ENCODE results near the gene ADAMTSL3.

The ADAMTSL3 gene

GRCh38 chr15:83880529-83880928, 226.6 kb downstream of the ADAMTSL3 start:
- no peak overlapping the region for H3K4me3 ChIP-seq (ENCODE audit: low read depth, low read length)
- DNase-seq (ENCODE audit: low read depth): no peak
- TF ChIP-seq CTCF (IDR thresholded peaks at IDR 0.05; ENCODE audit: low read depth, low read length, missing control alignments): no peak

- DNase-seq (ENCODE audit: low read depth): no peak
- no peak for TF ChIP-seq CTCF (IDR thresholded peaks at IDR 0.05; ENCODE audit: low read depth, low read length, missing control alignments)
- no peak overlapping the region for H3K4me3 ChIP-seq (ENCODE audit: low read depth, low read length)
These were observed 227.2 kb downstream of the ADAMTSL3 start for GRCh38 chr15:83881156-83881555.

GRCh38 chr15:83886321-83886720, 232.4 kb downstream of the ADAMTSL3 start:
- TF ChIP-seq CTCF (IDR thresholded peaks at IDR 0.05; ENCODE audit: low read depth, low read length, missing control alignments): no peak
- no peak overlapping the region for H3K4me3 ChIP-seq (ENCODE audit: low read depth, low read length)
- no peak for DNase-seq (ENCODE audit: low read depth)

- no peak for DNase-seq (ENCODE audit: low read depth)
- H3K4me3 ChIP-seq (ENCODE audit: low read depth, low read length): no peak overlapping the region
- TF ChIP-seq CTCF (IDR thresholded peaks at IDR 0.05; ENCODE audit: low read depth, low read length, missing control alignments): no peak
These were observed 233.5 kb downstream of the ADAMTSL3 start for GRCh38 chr15:83887404-83887803.

GRCh38 chr15:83887961-83888360, 234.0 kb downstream of the ADAMTSL3 start:
- TF ChIP-seq CTCF (IDR thresholded peaks at IDR 0.05; ENCODE audit: low read depth, low read length, missing control alignments): no peak
- DNase-seq (ENCODE audit: low read depth): no peak
- no peak overlapping the region for H3K4me3 ChIP-seq (ENCODE audit: low read depth, low read length)

- no peak for DNase-seq (ENCODE audit: low read depth)
- H3K4me3 ChIP-seq (ENCODE audit: low read depth, low read length): no peak overlapping the region
- TF ChIP-seq CTCF (IDR thresholded peaks at IDR 0.05; ENCODE audit: low read depth, low read length, missing control alignments): no peak
These were observed 236.1 kb downstream of the ADAMTSL3 start for GRCh38 chr15:83889995-83890394.

GRCh38 chr15:83890587-83890986, 236.7 kb downstream of the ADAMTSL3 start:
- no peak for DNase-seq (ENCODE audit: low read depth)
- H3K4me3 ChIP-seq (ENCODE audit: low read depth, low read length): no peak overlapping the region
- TF ChIP-seq CTCF (IDR thresholded peaks at IDR 0.05; ENCODE audit: low read depth, low read length, missing control alignments): no peak

Measured in GM12864 (cell line).